MCF 10A (cell line): ENCODE results near the gene MGAT5. TPM values are rescaled to one million over a fixed set of nuclear protein-coding genes. Genes with fewer than 3 reads are reported as not detected.

Experiments
- BruUV-seq: library from RNA; stranded (reverse); fragments of 400-500 nt; replicated peaks from 2 replicates; lab custom pipeline; 2021; lab: Mats Ljungman, UMichigan
- CTCF ChIA-PET: fragments of 300-600 bp; sonication (Branson Sonifier 250); formaldehyde crosslinking; extraction: SDS; loops from one replicate; lab custom pipeline; 2021; ENCODE audit warnings: antibody characterized with exemption, inconsistent platforms; lab: Yijun Ruan, JAX
- POLR2A ChIA-PET: fragments of 300-600, 350-650 bp; sonication (Branson Sonifier 250); formaldehyde crosslinking; extraction: SDS; loops from one replicate; lab custom pipeline; 2020; ENCODE audit warnings: antibody characterized with exemption, inconsistent platforms; lab: Yijun Ruan, JAX
- DNase-seq: peaks from one replicate; pipeline ENCODE4 v3.0.0-alpha.2; 2018; ENCODE audit not compliant: unreplicated experiment
- H3K27ac Mint-ChIP-seq: one replicate; pipeline ENCODE4 v1.8.0; 2022; ENCODE audit warnings: mild to moderate bottlenecking, low read depth, mixed read lengths; ENCODE audit not compliant: unreplicated experiment
- H3K27me3 Mint-ChIP-seq: one replicate; pipeline ENCODE4 v1.8.0; 2022; ENCODE audit warnings: mixed read lengths; ENCODE audit not compliant: insufficient read depth, unreplicated experiment
- H3K36me3 Mint-ChIP-seq: one replicate; pipeline ENCODE4 v1.8.0; 2022; ENCODE audit warnings: mild to moderate bottlenecking, moderate library complexity, mixed read lengths; ENCODE audit not compliant: insufficient read depth, unreplicated experiment
- H3K4me1 Mint-ChIP-seq: one replicate; pipeline ENCODE4 v1.8.0; 2022; ENCODE audit warnings: mixed read lengths; ENCODE audit not compliant: insufficient read depth, unreplicated experiment
- H3K4me3 Mint-ChIP-seq: one replicate; pipeline ENCODE4 v1.8.0; 2022; ENCODE audit warnings: mild to moderate bottlenecking, moderate library complexity, mixed read lengths; ENCODE audit not compliant: unreplicated experiment
- H3K9me3 Mint-ChIP-seq: one replicate; pipeline ENCODE4 v1.8.0; 2022; ENCODE audit warnings: mixed read lengths; ENCODE audit not compliant: unreplicated experiment
- CTCF ChIP-seq: fragments of 200-600 bp; IDR thresholded peaks from one replicate; pipeline ENCODE4 v1.8.0; 2022; ENCODE audit warnings: antibody characterized with exemption, mild to moderate bottlenecking; ENCODE audit not compliant: unreplicated experiment
- intact Hi-C: fragments of 100-400 bp; cut with micrococcal nuclease; formaldehyde crosslinking; loops from 2 replicates; pipeline ENCODE4 v1.14.1; 2022
- total RNA-seq: library from RNA; stranded (reverse); gene quantifications from 2 replicates; pipeline ENCODE4 v1.2.3, GENCODE V29; 2022

The MGAT5 gene
- total RNA-seq, 1 experiment from 2014 or later, result 22.2 TPM

- no peak overlapping the region for H3K4me3 Mint-ChIP-seq
- DNase-seq, result no peak
Measured at GRCh38 chr2:134413430-134413829, 159.6 kb downstream of the MGAT5 start.

GRCh38 chr2:134413912-134414311, 160.0 kb downstream of the MGAT5 start:
- no peaks in the 10 kb centered on the region for H3K9me3 Mint-ChIP-seq
- no TSS peak for BruUV-seq

More at GRCh38 chr2:134413430-134413829, 159.6 kb downstream of the MGAT5 start:
- BruUV-seq, result no TSS peak
- H3K4me1 Mint-ChIP-seq, result peaks cover 15% of the 10 kb centered on the region
- H3K27me3 Mint-ChIP-seq, result no peaks in the 10 kb centered on the region
- intact Hi-C loops, result loop anchor here (2.0 to 5.0 kb wide), 2 partner anchors 206 to 527 kb away; no protein-coding TSS in a partner anchor
- H3K27ac Mint-ChIP-seq, result no peak overlapping the region
- CTCF ChIA-PET, result interaction anchor here (1.1 to 6.7 kb wide), 16 partner anchors 13 to 528 kb away, joined by 3 to 169 read pairs (median 12); no protein-coding TSS in a partner anchor
- no peaks in the 10 kb centered on the region for H3K9me3 Mint-ChIP-seq
- no peak for TF ChIP-seq CTCF
- POLR2A ChIA-PET, result no interaction called here
- peaks cover 5% of the 10 kb centered on the region for H3K36me3 Mint-ChIP-seq

GRCh38 chr2:134416018-134416417, 162.1 kb downstream of the MGAT5 start:
- H3K27ac Mint-ChIP-seq, result no peak overlapping the region
- DNase-seq, result no peak
- H3K9me3 Mint-ChIP-seq, result no peaks in the 10 kb centered on the region
- ChIA-PET POLR2A (no interaction called here), CTCF (interaction anchor here (1.6 kb wide), 1 partner anchor 40 kb away, joined by 5 read pairs; no protein-coding TSS in a partner anchor)
- H3K4me3 Mint-ChIP-seq, result no peak overlapping the region
- H3K4me1 Mint-ChIP-seq, result peaks cover 4% of the 10 kb centered on the region
- no peaks in the 10 kb centered on the region for H3K27me3 Mint-ChIP-seq
- TF ChIP-seq CTCF, result no peak
- intact Hi-C loops, result no loop called here
- H3K36me3 Mint-ChIP-seq, result peaks cover 12% of the 10 kb centered on the region
- BruUV-seq, result no TSS peak

More at GRCh38 chr2:134413912-134414311, 160.0 kb downstream of the MGAT5 start:
- POLR2A ChIA-PET, result no interaction called here
- no peak for TF ChIP-seq CTCF
- no peak overlapping the region for H3K27ac Mint-ChIP-seq
- H3K4me1 Mint-ChIP-seq, result peaks cover 10% of the 10 kb centered on the region
- no peaks in the 10 kb centered on the region for H3K27me3 Mint-ChIP-seq
- peaks cover 5% of the 10 kb centered on the region for H3K36me3 Mint-ChIP-seq
- CTCF ChIA-PET, result interaction anchor here (0.6 to 6.7 kb wide), 6 partner anchors 13 to 530 kb away, joined by 3 to 169 read pairs (median 56); no protein-coding TSS in a partner anchor
- DNase-seq, result no peak
- H3K4me3 Mint-ChIP-seq, result no peak overlapping the region
- intact Hi-C loops, result loop anchor here (2.0 to 5.0 kb wide), 2 partner anchors 207 to 527 kb away; no protein-coding TSS in a partner anchor

- ChIA-PET CTCF (interaction anchor here (0.6 to 2.1 kb wide), 5 partner anchors 34 to 299 kb away, joined by 3 to 7 read pairs (median 5); no protein-coding TSS in a partner anchor), POLR2A (no interaction called here)
- no peak for DNase-seq
- no peaks in the 10 kb centered on the region for H3K9me3 Mint-ChIP-seq
- no TSS peak for BruUV-seq
- H3K4me3 Mint-ChIP-seq, result no peak overlapping the region
- intact Hi-C loops, result no loop called here
- H3K27me3 Mint-ChIP-seq, result no peaks in the 10 kb centered on the region
- H3K36me3 Mint-ChIP-seq, result peaks cover 12% of the 10 kb centered on the region
- no peaks in the 10 kb centered on the region for H3K4me1 Mint-ChIP-seq
- H3K27ac Mint-ChIP-seq, result no peak overlapping the region
- TF ChIP-seq CTCF, result no peak
Measured at GRCh38 chr2:134416637-134417036, 162.8 kb downstream of the MGAT5 start.
